Measurements from ENCODE around the gene HGS.

GRCh38 chr17:81737947-81738800, 54.4 kb downstream of the HGS start:
- TF ChIP-seq TCF7L2 (IDR thresholded peaks at IDR 0.05; ENCODE audit: low read depth, low read length): no peak
- no peak for TF ChIP-seq POLR2AphosphoS5 (IDR thresholded peaks at IDR 0.05; ENCODE audit: low read depth, low read length)
- TF ChIP-seq, protein P1, sequence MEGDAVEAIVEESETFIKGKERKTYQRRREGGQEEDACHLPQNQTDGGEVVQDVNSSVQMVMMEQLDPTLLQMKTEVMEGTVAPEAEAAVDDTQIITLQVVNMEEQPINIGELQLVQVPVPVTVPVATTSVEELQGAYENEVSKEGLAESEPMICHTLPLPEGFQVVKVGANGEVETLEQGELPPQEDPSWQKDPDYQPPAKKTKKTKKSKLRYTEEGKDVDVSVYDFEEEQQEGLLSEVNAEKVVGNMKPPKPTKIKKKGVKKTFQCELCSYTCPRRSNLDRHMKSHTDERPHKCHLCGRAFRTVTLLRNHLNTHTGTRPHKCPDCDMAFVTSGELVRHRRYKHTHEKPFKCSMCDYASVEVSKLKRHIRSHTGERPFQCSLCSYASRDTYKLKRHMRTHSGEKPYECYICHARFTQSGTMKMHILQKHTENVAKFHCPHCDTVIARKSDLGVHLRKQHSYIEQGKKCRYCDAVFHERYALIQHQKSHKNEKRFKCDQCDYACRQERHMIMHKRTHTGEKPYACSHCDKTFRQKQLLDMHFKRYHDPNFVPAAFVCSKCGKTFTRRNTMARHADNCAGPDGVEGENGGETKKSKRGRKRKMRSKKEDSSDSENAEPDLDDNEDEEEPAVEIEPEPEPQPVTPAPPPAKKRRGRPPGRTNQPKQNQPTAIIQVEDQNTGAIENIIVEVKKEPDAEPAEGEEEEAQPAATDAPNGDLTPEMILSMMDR (IDR thresholded peaks at IDR 0.05): no peak
- TF ChIP-seq SIN3A (IDR thresholded peaks at IDR 0.05; ENCODE audit: borderline replicate concordance, insufficient read depth, low read depth, low read length): no peak
- TF ChIP-seq, protein P2, sequence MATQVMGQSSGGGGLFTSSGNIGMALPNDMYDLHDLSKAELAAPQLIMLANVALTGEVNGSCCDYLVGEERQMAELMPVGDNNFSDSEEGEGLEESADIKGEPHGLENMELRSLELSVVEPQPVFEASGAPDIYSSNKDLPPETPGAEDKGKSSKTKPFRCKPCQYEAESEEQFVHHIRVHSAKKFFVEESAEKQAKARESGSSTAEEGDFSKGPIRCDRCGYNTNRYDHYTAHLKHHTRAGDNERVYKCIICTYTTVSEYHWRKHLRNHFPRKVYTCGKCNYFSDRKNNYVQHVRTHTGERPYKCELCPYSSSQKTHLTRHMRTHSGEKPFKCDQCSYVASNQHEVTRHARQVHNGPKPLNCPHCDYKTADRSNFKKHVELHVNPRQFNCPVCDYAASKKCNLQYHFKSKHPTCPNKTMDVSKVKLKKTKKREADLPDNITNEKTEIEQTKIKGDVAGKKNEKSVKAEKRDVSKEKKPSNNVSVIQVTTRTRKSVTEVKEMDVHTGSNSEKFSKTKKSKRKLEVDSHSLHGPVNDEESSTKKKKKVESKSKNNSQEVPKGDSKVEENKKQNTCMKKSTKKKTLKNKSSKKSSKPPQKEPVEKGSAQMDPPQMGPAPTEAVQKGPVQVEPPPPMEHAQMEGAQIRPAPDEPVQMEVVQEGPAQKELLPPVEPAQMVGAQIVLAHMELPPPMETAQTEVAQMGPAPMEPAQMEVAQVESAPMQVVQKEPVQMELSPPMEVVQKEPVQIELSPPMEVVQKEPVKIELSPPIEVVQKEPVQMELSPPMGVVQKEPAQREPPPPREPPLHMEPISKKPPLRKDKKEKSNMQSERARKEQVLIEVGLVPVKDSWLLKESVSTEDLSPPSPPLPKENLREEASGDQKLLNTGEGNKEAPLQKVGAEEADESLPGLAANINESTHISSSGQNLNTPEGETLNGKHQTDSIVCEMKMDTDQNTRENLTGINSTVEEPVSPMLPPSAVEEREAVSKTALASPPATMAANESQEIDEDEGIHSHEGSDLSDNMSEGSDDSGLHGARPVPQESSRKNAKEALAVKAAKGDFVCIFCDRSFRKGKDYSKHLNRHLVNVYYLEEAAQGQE (IDR thresholded peaks at IDR 0.05; ENCODE audit: insufficient read depth in 1 of 2, low read depth in 2 of 2, low read length in 1 of 2): no peak

Measured in Panc1 (cell line).